HEK293 (cell line): Measurements from ENCODE around the gene RAB13.
A peak's percentile ranks its signal among the peaks of the same experiment; 100 is the strongest.

Source experiments
- ATF2 ChIP-seq: fragments of 450-650 bp; formaldehyde crosslinking; IDR thresholded peaks from 2 replicates; pipeline ENCODE4 v1.5.1; 2016; ENCODE audit warnings: missing biosample characterization, missing genetic modification characterization, low read depth
- FEZF1 ChIP-seq: fragments of 450-650 bp; formaldehyde crosslinking; IDR thresholded peaks from 2 replicates; pipeline ENCODE4 v1.5.1; 2016; ENCODE audit warnings: missing biosample characterization, missing genetic modification characterization
- KLF1 ChIP-seq: fragments of 450-650 bp; formaldehyde crosslinking; IDR thresholded peaks from 2 replicates; pipeline ENCODE4 v1.5.1; 2016; ENCODE audit warnings: missing biosample characterization, missing genetic modification characterization
- MEIS1 ChIP-seq: sonication (generic); formaldehyde crosslinking; IDR thresholded peaks from 2 replicates; pipeline ENCODE4 v1.8.1; 2022; ENCODE audit warnings: missing genetic modification reagents, mild to moderate bottlenecking, borderline replicate concordance
- MYNN ChIP-seq: fragments of 450-650 bp; formaldehyde crosslinking; IDR thresholded peaks from 2 replicates; pipeline ENCODE4 v1.5.1; 2016; ENCODE audit warnings: missing biosample characterization, missing genetic modification characterization, borderline replicate concordance
- PRDM1 ChIP-seq: fragments of 450-650 bp; formaldehyde crosslinking; IDR thresholded peaks from 2 replicates; pipeline ENCODE4; 2016; ENCODE audit warnings: missing biosample characterization, missing genetic modification characterization
- REST ChIP-seq: fragments of 450-650 bp; formaldehyde crosslinking; IDR thresholded peaks from 2 replicates; pipeline ENCODE4 v1.5.1; 2016; ENCODE audit warnings: missing biosample characterization, missing genetic modification characterization
- WT1 ChIP-seq: fragments of 450-650 bp; formaldehyde crosslinking; IDR thresholded peaks from 2 replicates; pipeline ENCODE4 v1.5.1; 2016; ENCODE audit warnings: missing biosample characterization, missing genetic modification characterization
- YY2 ChIP-seq: fragments of 450-650 bp; formaldehyde crosslinking; IDR thresholded peaks from 2 replicates; pipeline ENCODE4 v1.5.1; 2016; ENCODE audit warnings: missing biosample characterization, missing genetic modification characterization
- ZFP41 ChIP-seq: fragments of 450-650 bp; formaldehyde crosslinking; IDR thresholded peaks from 2 replicates; pipeline ENCODE4 v1.5.1; 2016; ENCODE audit warnings: missing biosample characterization, missing genetic modification characterization, borderline replicate concordance
- ZIC2 ChIP-seq: fragments of 450-650 bp; formaldehyde crosslinking; IDR thresholded peaks from 2 replicates; pipeline ENCODE4 v1.5.1; 2016; ENCODE audit warnings: missing biosample characterization, missing genetic modification characterization
- ZNF169 ChIP-seq: fragments of 450-650 bp; formaldehyde crosslinking; IDR thresholded peaks from 2 replicates; pipeline ENCODE4 v1.5.1; 2016; ENCODE audit warnings: missing biosample characterization, missing genetic modification characterization
- ZNF175 ChIP-seq: fragments of 450-650 bp; formaldehyde crosslinking; IDR thresholded peaks from 2 replicates; pipeline ENCODE4 v1.5.1; 2016; ENCODE audit warnings: missing biosample characterization, missing genetic modification characterization
- ZNF239 ChIP-seq: fragments of 450-650 bp; formaldehyde crosslinking; IDR thresholded peaks from 2 replicates; pipeline ENCODE4 v1.5.1; 2016; ENCODE audit warnings: missing biosample characterization, missing genetic modification characterization
- ZNF274 ChIP-seq, 2 experiments: fragments of 200-500 bp in 1 of 2; fragments of 450-650 bp in 1 of 2; sonication (Bioruptor generic) in 1 of 2; formaldehyde crosslinking in 1 of 2; IDR thresholded peaks; 2 replicates each; pipeline versions ENCODE4 v1.5.1 to v1.6.1; 2014 to 2016; ENCODE audit warnings: borderline replicate concordance in 1 of 2, inconsistent platforms in 1 of 2, low read length in 1 of 2, missing biosample characterization in 1 of 2, missing genetic modification characterization in 1 of 2
- ZNF341 ChIP-seq: fragments of 450-650 bp; formaldehyde crosslinking; IDR thresholded peaks from 2 replicates; pipeline ENCODE4; 2016; ENCODE audit warnings: low read depth, missing biosample characterization, missing genetic modification characterization
- ZNF423 ChIP-seq: fragments of 450-650 bp; formaldehyde crosslinking; IDR thresholded peaks from 2 replicates; pipeline ENCODE4 v1.5.1; 2016; ENCODE audit warnings: missing biosample characterization, missing genetic modification characterization
- ZNF488 ChIP-seq: fragments of 450-650 bp; formaldehyde crosslinking; IDR thresholded peaks from 2 replicates; pipeline ENCODE4 v1.5.1; 2016; ENCODE audit warnings: missing biosample characterization, missing genetic modification characterization
- ZNF513 ChIP-seq: fragments of 450-650 bp; IDR thresholded peaks from 2 replicates; pipeline ENCODE4 v1.5.1; 2018; ENCODE audit warnings: missing biosample characterization, missing genetic modification characterization
- ZNF521 ChIP-seq: fragments of 450-650 bp; formaldehyde crosslinking; IDR thresholded peaks from 2 replicates; pipeline ENCODE4 v1.5.1; 2017; ENCODE audit warnings: missing biosample characterization, mild to moderate bottlenecking, missing genetic modification characterization
- ZNF600 ChIP-seq: fragments of 450-650 bp; formaldehyde crosslinking; IDR thresholded peaks from 2 replicates; pipeline ENCODE4 v1.5.1; 2016; ENCODE audit warnings: missing biosample characterization, missing genetic modification characterization
- ZNF707 ChIP-seq: fragments of 450-650 bp; formaldehyde crosslinking; IDR thresholded peaks from 2 replicates; pipeline ENCODE4 v1.5.1; 2016; ENCODE audit warnings: missing biosample characterization, missing genetic modification characterization
- ZNF76 ChIP-seq: fragments of 450-650 bp; formaldehyde crosslinking; IDR thresholded peaks from 2 replicates; pipeline ENCODE4; 2016; ENCODE audit warnings: low read depth, missing biosample characterization, missing genetic modification characterization, borderline replicate concordance
- ZNF776 ChIP-seq: fragments of 450-650 bp; formaldehyde crosslinking; IDR thresholded peaks from 2 replicates; pipeline ENCODE4 v1.5.0; 2017; ENCODE audit warnings: missing biosample characterization, missing genetic modification characterization, borderline replicate concordance
- ZSCAN5A ChIP-seq: fragments of 450-650 bp; formaldehyde crosslinking; IDR thresholded peaks from 2 replicates; pipeline ENCODE4 v1.5.1; 2016; ENCODE audit warnings: missing biosample characterization, missing genetic modification characterization
- TF ChIP-seq, protein P1 (sequence below): fragments of 450-650 bp; formaldehyde crosslinking; IDR thresholded peaks from 2 replicates; pipeline ENCODE4 v1.5.1; 2016; ENCODE audit warnings: missing biosample characterization, missing genetic modification characterization
- TF ChIP-seq, protein P2 (sequence below): fragments of 450-650 bp; formaldehyde crosslinking; IDR thresholded peaks from 2 replicates; pipeline ENCODE4 v1.5.1; 2017; ENCODE audit warnings: missing biosample characterization, missing genetic modification characterization

The RAB13 gene

DNA sequence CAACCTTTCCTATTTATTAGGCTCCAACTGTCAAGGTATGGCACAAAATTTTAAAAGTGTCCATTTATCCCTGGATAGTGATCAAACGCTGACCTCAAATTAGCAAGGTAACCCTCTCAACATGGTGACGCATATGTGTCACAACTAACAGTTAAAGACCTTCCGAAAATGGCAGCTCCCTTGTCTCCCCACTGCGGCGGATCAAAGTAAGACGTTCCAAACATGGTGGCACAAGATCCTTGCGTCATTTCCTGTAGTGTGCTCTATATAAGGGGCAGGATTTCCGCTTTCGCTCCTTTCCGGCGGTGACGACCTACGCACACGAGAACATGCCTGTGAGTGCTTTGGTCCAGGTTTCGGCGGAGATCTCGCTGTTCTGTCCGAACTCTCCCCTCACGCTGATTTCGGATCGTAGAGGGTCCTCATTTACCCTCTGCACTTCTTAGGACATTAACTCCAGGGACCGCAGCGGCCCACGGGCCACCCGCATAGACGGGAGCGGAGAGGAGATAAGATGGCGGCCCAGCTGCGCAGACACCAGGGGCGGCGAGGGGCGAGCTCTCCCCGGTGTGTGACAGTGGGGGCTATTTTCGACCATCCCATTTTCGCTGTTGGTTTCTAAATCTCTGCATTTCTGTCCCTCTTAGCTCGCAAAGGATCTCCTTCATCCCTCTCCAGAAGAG lies 4.5 kb upstream of the RAB13 start, which contains the start of gene RPS27 (continued):
- TF ChIP-seq ZNF423 (tag by site-specific recombination) (no peak), ZNF175 (tag by site-specific recombination) (no peak), WT1 (tag by site-specific recombination) (no peak), PRDM1 (tag by site-specific recombination) (peak; percentile 39; the same call in 1 of the 2 replicates), MYNN (no peak), ZNF76 (tag by site-specific recombination) (peak; percentile 90; the same call in 1 of the 2 replicates), ZIC2 (tag by site-specific recombination) (no peak), ZFP41 (tag by site-specific recombination) (no peak), ZNF169 (tag by site-specific recombination) (no peak), FEZF1 (tag by site-specific recombination) (no peak), ZNF776 (tag by site-specific recombination) (no peak), ZNF521 (tag by site-specific recombination) (no peak), KLF1 (tag by site-specific recombination) (no peak), ATF2 (tag by site-specific recombination) (peak; percentile 85), REST (peak; percentile 73), ZSCAN5A (tag by site-specific recombination) (no peak), MEIS1 (CRISPR knock-in tag) (no peak), ZNF513 (tag by site-specific recombination) (no peak), ZNF707 (tag by site-specific recombination) (no peak), ZNF488 (tag by site-specific recombination) (no peak), YY2 (peak; percentile 98), ZNF239 (tag by site-specific recombination) (no peak), ZNF341 (peak; percentile 85), ZNF274 (IDR thresholded peaks at IDR 0.05; ENCODE audit: low read length) (no peak), ZNF274 (tag by site-specific recombination; IDR thresholded peaks at IDR 0.05; ENCODE audit: borderline replicate concordance) (no peak), ZNF600 (tag by site-specific recombination) (no peak)
- TF ChIP-seq, protein P1, sequence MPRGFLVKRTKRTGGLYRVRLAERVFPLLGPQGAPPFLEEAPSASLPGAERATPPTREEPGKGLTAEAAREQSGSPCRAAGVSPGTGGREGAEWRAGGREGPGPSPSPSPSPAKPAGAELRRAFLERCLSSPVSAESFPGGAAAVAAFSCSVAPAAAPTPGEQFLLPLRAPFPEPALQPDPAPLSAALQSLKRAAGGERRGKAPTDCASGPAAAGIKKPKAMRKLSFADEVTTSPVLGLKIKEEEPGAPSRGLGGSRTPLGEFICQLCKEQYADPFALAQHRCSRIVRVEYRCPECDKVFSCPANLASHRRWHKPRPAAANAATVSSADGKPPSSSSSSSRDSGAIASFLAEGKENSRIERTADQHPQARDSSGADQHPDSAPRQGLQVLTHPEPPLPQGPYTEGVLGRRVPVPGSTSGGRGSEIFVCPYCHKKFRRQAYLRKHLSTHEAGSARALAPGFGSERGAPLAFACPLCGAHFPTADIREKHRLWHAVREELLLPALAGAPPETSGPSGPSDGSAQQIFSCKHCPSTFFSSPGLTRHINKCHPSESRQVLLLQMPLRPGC (tag by site-specific recombination) = peak; percentile 78; the same call in 1 of the 2 replicates
- TF ChIP-seq, protein P2, sequence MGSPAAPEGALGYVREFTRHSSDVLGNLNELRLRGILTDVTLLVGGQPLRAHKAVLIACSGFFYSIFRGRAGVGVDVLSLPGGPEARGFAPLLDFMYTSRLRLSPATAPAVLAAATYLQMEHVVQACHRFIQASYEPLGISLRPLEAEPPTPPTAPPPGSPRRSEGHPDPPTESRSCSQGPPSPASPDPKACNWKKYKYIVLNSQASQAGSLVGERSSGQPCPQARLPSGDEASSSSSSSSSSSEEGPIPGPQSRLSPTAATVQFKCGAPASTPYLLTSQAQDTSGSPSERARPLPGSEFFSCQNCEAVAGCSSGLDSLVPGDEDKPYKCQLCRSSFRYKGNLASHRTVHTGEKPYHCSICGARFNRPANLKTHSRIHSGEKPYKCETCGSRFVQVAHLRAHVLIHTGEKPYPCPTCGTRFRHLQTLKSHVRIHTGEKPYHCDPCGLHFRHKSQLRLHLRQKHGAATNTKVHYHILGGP (tag by site-specific recombination) = no peak
